ENCODE data around the gene WASHC3. TPM values are rescaled to one million over a fixed set of nuclear protein-coding genes. Genes with fewer than 3 reads are reported as not detected.
"Not testable (repeated sequence)": the region's sequence is repeated elsewhere in the genome, so short reads cannot be mapped to it uniquely, and the experiment has no call there.

Gene WASHC3
- total RNA-seq, 4 donors from 2014 or later: 36.3 to 60.8 (median 51.1) TPM

- no peak for DNase-seq
- Histone ChIP-seq H3K4me1 (no peaks in the 10 kb centered on the region), H3K27me3 (no peaks in the 10 kb centered on the region), H3K36me3 (peaks cover 0 to 58% (median 0%) of the 10 kb centered on the region in 3 donors), H3K4me3 (no peak overlapping the region), H3K27ac (no peak overlapping the region), H3K9me3 (no peaks in the 10 kb centered on the region)
- intact Hi-C loops (cut with DNase I): no loop called here
- 78 to 82% methylated on average over 2 of the region's 2 CpGs for WGBS, 2 donors
- peak; percentile 21 to 60 (median 30) for TF ChIP-seq CTCF (IDR thresholded peaks at IDR 0.05)
- TF ChIP-seq POLR2A (IDR thresholded peaks at IDR 0.05): no peak
These were observed 34.0 kb upstream of the WASHC3 start for GRCh38 chr12:102095677-102096263.

- TF ChIP-seq CTCF (IDR thresholded peaks at IDR 0.05) (no peak), POLR2A (IDR thresholded peaks at IDR 0.05) (no peak)
- Histone ChIP-seq H3K36me3 (peaks cover 0 to 47% (median 0%) of the 10 kb centered on the region in 3 donors), H3K4me1 (no peaks in the 10 kb centered on the region), H3K4me3 (no peak overlapping the region), H3K9me3 (peaks cover 0 to 6% (median 0%) of the 10 kb centered on the region in 3 donors), H3K27ac (no peak overlapping the region), H3K27me3 (no peaks in the 10 kb centered on the region)
- DNase-seq: no peak
- intact Hi-C loops (cut with DNase I): no loop called here
These were observed 31.5 kb upstream of the WASHC3 start for GRCh38 chr12:102093319-102093718.

DNA sequence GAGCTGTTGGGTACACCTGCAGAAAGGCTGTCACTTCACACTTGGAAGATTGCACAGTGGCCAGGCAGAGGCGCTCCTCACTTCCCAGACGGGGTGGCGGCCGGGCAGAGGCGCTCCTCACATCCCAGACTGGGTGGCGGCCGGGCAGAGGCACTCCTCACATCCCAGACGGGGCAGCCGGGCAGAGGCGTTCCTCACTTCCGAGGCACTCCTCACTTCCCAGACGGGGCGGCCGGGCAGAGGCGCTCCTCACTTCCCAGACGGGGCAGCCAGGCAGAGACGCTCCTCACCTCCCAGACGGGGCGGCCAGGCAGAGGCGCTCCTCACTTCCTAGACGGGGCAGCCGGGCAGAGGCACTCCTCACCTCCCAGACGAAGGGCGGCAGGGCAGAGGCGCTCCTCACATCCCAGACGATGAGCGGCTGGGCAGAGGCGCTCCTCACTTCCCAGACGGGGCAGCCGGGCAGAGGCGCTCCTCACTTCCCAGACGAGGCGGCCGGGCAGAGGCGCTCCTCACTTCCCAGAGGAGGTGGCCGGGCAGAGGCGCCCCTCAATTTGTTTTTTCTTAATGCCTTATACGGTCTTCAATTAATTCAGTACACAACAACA is 27.5 kb upstream of the WASHC3 start:
- intact Hi-C loops (cut with DNase I); DNase-seq; H3K9me3 ChIP-seq; H3K27me3 ChIP-seq; H3K4me3 ChIP-seq; H3K4me1 ChIP-seq; H3K27ac ChIP-seq: not testable (repeated sequence)
- H3K36me3 ChIP-seq: peaks cover 0 to 31% (median 0%) of the 10 kb centered on the region in 3 donors
- 95 to 100% methylated on average over 5 to 8 of the region's 38 CpGs for WGBS, 2 donors

DNA sequence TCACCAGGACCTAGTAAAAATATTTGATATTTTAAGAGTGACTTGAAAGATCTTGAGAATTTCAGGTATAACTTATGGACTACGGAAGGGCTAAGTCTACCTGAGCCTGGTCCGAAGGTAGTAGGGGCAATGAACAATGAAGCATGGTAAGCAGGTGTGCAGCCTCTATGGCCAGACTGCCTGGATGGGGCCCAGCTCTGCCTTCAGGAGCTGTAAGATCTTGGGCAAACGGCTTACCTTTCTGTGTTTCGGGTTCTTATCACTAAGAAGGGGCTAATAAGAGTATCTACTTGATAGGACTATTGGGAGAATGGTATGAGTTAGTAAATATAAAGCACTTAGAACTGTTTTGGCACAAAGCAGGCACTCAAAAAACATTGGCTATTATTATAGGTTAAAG is 19.1 kb upstream of the WASHC3 start:
- Histone ChIP-seq H3K36me3 (peaks cover 3 to 97% (median 4%) of the 10 kb centered on the region in 3 donors), H3K27ac (no peak overlapping the region), H3K9me3 (no peaks in the 10 kb centered on the region), H3K27me3 (no peaks in the 10 kb centered on the region), H3K4me1 (no peaks in the 10 kb centered on the region), H3K4me3 (no peak overlapping the region)
- TF ChIP-seq CTCF (IDR thresholded peaks at IDR 0.05) (no peak), POLR2A (IDR thresholded peaks at IDR 0.05) (no peak)
- intact Hi-C loops (cut with DNase I): no loop called here
- WGBS, 2 donors: 86 to 88% methylated on average over 4 of the region's 4 CpGs
- DNase-seq: no peak

GRCh38 chr12:102072092-102072491 is 10.3 kb upstream of the WASHC3 start:
- intact Hi-C loops (cut with DNase I); DNase-seq; H3K4me3 ChIP-seq; H3K27me3 ChIP-seq; H3K4me1 ChIP-seq; H3K9me3 ChIP-seq; H3K27ac ChIP-seq: not testable (repeated sequence)
- H3K36me3 ChIP-seq: peaks cover 0 to 42% (median 8%) of the 10 kb centered on the region in 3 donors
- WGBS, 2 donors: 76 to 79% methylated on average over 7 of the region's 7 CpGs

DNA sequence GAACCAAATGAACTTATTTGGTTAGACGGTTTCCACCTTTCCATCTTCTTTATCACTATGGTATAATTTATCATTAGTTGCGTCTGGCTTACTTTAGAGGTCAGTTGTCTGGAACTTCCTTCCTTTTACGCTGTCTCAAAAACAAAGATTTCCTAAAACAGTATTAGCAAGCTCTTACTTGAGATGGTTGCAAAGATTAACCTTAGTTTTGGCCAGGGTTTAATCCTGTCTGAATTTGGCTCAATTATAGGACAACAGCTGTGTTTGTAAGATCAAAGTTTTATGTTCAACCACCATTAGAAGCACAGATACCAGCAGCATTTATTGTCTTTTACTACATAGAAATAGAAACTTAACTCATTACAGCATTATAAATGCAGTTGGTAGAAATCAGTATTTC is 7.9 kb upstream of the WASHC3 start:
- intact Hi-C loops (cut with DNase I): no loop called here
- no peaks in the 10 kb centered on the region for H3K9me3 ChIP-seq
- H3K36me3 ChIP-seq: peaks cover 0 to 18% (median under 1%) of the 10 kb centered on the region in 3 donors
- no peaks in the 10 kb centered on the region for H3K4me1 ChIP-seq
- H3K4me3 ChIP-seq: no peak overlapping the region
- TF ChIP-seq CTCF (IDR thresholded peaks at IDR 0.05): no peak
- no peak for TF ChIP-seq POLR2A (IDR thresholded peaks at IDR 0.05)
- H3K27me3 ChIP-seq: no peaks in the 10 kb centered on the region
- 66 to 68% methylated on average over 3 of the region's 3 CpGs for WGBS, 2 donors
- no peak for DNase-seq
- no peak overlapping the region for H3K27ac ChIP-seq
